GM21786 (cell line): ENCODE results near the gene MON2.
"Not testable (repeated sequence)": the region's sequence is repeated elsewhere in the genome, so short reads cannot be mapped to it uniquely, and the experiment has no call there.

ENCODE experiments used
- ATAC-seq: cut with Tn5 transposase; IDR thresholded peaks from one replicate; pipeline ENCODE4 v1.9.1; 2021; ENCODE audit not compliant: unreplicated experiment

MON2 gene

GRCh38 chr12:62472472-62472871 is 5.8 kb downstream of the MON2 start:
- no peak for ATAC-seq

- no peak for ATAC-seq
Observed at GRCh38 chr12:62481843-62482540, 15.4 kb downstream of the MON2 start.

- ATAC-seq, result no peak
Observed at GRCh38 chr12:62482769-62483168, 16.1 kb downstream of the MON2 start.

GRCh38 chr12:62484233-62484632 is 17.6 kb downstream of the MON2 start:
- ATAC-seq, result no peak

- no peak for ATAC-seq
Observed at GRCh38 chr12:62505786-62506185, 39.2 kb downstream of the MON2 start.

GRCh38 chr12:62512901-62513300 is 46.3 kb downstream of the MON2 start:
- ATAC-seq, result no peak

GRCh38 chr12:62514080-62514479 is 47.5 kb downstream of the MON2 start:
- ATAC-seq, result not testable (repeated sequence)

- no peak for ATAC-seq
Observed at GRCh38 chr12:62516927-62517326, 50.3 kb downstream of the MON2 start.

- no peak for ATAC-seq
Observed at GRCh38 chr12:62517887-62518286, 51.3 kb downstream of the MON2 start.

GRCh38 chr12:62519043-62519442 is 52.4 kb downstream of the MON2 start:
- ATAC-seq, result no peak

GRCh38 chr12:62520361-62520760 is 53.7 kb downstream of the MON2 start:
- no peak for ATAC-seq

- ATAC-seq, result no peak
Observed at GRCh38 chr12:62522984-62523383, 56.4 kb downstream of the MON2 start.

- no peak for ATAC-seq
Observed at GRCh38 chr12:62523619-62524018, 57.0 kb downstream of the MON2 start.

GRCh38 chr12:62525271-62525670 is 58.6 kb downstream of the MON2 start:
- no peak for ATAC-seq

- no peak for ATAC-seq
Observed at GRCh38 chr12:62530596-62530995, 64.0 kb downstream of the MON2 start.

- no peak for ATAC-seq
Observed at GRCh38 chr12:62532333-62532732, 65.7 kb downstream of the MON2 start.

GRCh38 chr12:62533087-62533754 is 66.6 kb downstream of the MON2 start:
- ATAC-seq, result no peak

- peak; percentile 52 for ATAC-seq
Observed at GRCh38 chr12:62533755-62534107, 67.1 kb downstream of the MON2 start.

GRCh38 chr12:62536546-62536945 is 69.9 kb downstream of the MON2 start:
- no peak for ATAC-seq

GRCh38 chr12:62537551-62537950 is 70.9 kb downstream of the MON2 start:
- ATAC-seq, result no peak

GRCh38 chr12:62540354-62540753 is 73.7 kb downstream of the MON2 start:
- no peak for ATAC-seq

- no peak for ATAC-seq
Observed at GRCh38 chr12:62542814-62543213, 76.2 kb downstream of the MON2 start.

GRCh38 chr12:62543324-62543723 is 76.7 kb downstream of the MON2 start:
- ATAC-seq, result no peak
